ENCODE data around the gene GIPC2.

The GIPC2 gene

DNA sequence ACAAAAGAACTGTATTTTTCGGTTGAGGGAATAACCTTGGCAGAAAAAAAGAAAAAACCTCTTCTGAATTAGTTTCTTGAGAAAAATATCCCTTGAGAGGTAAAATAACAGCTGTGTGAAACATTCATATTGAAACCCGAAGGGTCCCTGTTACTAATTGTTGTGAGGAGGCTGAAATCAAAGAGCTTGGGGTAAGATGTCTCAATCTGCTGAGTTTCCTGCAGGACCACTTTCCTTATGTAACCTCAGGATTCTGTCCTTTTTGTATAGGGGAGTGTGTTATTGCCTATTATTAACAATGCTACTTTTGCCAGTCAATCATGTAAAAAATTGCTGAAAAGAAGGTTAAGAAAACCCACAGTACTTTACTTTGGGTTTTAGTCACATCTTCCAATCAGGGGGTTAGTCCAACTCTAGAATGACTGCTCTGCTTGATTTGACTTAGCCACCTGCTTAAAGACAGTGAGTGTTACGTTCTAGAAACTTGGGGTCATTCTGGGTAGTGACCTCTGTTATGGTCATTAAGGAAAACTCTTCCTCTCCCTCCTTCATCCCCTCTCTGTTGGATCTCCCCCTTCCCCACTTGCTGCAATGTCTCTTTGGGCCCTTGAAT lies 138.8 kb downstream of the GIPC2 start:
- no peaks in the 10 kb centered on the region for H3K36me3 Mint-ChIP-seq (ENCODE audit: low read depth)
- TF ChIP-seq, protein P1, sequence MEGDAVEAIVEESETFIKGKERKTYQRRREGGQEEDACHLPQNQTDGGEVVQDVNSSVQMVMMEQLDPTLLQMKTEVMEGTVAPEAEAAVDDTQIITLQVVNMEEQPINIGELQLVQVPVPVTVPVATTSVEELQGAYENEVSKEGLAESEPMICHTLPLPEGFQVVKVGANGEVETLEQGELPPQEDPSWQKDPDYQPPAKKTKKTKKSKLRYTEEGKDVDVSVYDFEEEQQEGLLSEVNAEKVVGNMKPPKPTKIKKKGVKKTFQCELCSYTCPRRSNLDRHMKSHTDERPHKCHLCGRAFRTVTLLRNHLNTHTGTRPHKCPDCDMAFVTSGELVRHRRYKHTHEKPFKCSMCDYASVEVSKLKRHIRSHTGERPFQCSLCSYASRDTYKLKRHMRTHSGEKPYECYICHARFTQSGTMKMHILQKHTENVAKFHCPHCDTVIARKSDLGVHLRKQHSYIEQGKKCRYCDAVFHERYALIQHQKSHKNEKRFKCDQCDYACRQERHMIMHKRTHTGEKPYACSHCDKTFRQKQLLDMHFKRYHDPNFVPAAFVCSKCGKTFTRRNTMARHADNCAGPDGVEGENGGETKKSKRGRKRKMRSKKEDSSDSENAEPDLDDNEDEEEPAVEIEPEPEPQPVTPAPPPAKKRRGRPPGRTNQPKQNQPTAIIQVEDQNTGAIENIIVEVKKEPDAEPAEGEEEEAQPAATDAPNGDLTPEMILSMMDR (IDR thresholded peaks at IDR 0.05; ENCODE audit: unreplicated experiment in 3 of 3) = no peak
- H3K27me3 Mint-ChIP-seq (ENCODE audit: low read depth) = peaks cover 11% of the 10 kb centered on the region
- no peak overlapping the region for H3K27ac Mint-ChIP-seq
- H3K9me3 Mint-ChIP-seq = peaks cover 12% of the 10 kb centered on the region
- no peaks in the 10 kb centered on the region for H3K4me1 Mint-ChIP-seq
- H3K4me3 Mint-ChIP-seq = no peak overlapping the region

Measured in nephron (organoid).